ENCODE data around the gene C12orf76.
A peak's percentile ranks its signal among the peaks of the same experiment; 100 is the strongest.
"Not testable (repeated sequence)": the region's sequence is repeated elsewhere in the genome, so short reads cannot be mapped to it uniquely, and the experiment has no call there.

C12orf76 gene, protein sequence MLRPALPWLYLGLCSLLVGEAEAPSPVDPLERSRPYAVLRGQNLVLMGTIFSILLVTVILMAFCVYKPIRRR

DNA sequence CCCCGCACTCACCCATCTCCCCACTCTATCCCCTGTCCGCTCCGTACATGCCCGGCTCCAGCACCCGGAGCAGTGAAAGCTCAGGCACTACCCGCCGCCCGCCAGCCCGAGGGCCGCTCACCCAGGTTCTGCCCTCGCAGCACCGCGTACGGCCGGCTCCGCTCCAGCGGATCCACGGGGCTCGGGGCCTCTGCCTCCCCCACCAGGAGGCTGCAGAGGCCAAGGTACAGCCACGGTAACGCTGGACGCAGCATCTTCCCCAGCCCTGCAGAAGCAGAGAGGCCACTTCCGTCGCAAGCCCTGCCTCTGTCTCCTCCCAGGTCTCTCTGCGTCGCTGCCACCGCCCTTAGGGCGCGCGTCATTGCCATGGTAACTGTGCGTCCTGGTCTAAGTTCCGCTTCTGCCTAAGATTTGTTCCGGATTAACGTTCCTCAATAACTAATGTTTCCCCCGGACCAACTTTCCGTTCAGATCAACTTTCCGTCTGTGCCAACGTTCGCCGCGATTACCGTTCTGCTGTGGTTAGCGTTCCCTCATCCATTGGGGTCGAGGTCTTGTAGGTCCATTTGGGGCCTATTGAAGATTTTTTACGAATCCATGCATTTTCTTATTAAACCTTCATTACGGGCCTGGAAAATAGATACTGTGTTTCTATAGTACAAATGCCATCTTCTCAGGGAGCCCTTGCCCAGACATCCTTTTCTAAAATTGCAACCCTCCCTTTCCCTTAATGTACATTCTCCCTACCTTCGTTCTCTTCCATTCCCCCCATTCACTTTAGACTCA, at the start of gene C12orf76:
C12orf76 (minus strand) TSS at position 281 of the 786 bp plus-strand sequence; CDS start at position 254, 27 bp downstream.
- Histone ChIP-seq H3K4me3 (ENCODE audit: low read length) (peak within 1 kb of the TSS; percentile 9), H3K9me3 (ENCODE audit: control insufficient read depth, low read length) (no peaks in the 10 kb centered on the region), H3K36me3 (ENCODE audit: control insufficient read depth, insufficient read depth, low read length) (no peaks in the 10 kb centered on the region), H3K4me1 (ENCODE audit: control insufficient read depth, insufficient read depth, low read length) (peaks cover 14% of the 10 kb centered on the region), H3K27me3 (ENCODE audit: control insufficient read depth, insufficient read depth, low read length) (no peaks in the 10 kb centered on the region), H3K9ac (ENCODE audit: low read length) (peak within 1 kb of the TSS; percentile 84)

DNA sequence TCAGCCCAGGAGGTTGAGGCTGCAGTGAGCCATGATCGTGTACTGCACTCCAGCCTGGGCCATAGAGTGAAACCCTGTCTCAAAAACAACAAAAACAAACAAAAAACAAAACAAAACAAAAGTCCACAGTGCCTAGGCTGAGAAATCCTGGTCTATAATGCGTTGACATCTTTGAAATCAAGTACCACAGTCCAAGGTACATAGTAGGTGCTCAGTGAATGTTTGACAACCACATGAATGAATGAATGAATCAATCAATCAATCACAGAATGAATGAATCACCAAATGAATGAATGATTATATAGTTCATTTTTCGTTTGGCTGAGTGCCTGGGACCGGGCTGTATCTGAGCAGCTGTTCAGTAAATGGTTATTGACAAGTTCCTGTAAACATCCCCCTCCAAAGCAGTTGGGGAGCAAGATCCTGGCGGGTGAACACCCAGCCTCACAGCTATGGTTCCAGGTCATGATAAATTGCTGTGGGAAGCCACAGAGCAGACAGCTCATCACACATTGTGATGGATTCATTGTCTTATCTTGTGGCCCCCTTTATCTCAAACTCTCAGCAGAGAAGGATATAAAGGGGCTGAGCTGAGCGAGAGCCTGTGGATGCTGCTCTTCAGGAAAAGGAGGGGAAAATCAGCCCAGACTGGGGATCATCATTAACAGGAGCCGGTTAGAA, 45.4 kb upstream of the C12orf76 start:
- no peak overlapping the region for H3K9ac ChIP-seq (ENCODE audit: low read length)
- H3K4me1 ChIP-seq (ENCODE audit: control insufficient read depth, insufficient read depth, low read length) = no peaks in the 10 kb centered on the region
- peaks cover 6% of the 10 kb centered on the region for H3K27me3 ChIP-seq (ENCODE audit: control insufficient read depth, insufficient read depth, low read length)
- no peak overlapping the region for H3K4me3 ChIP-seq (ENCODE audit: low read length)
- no peaks in the 10 kb centered on the region for H3K36me3 ChIP-seq (ENCODE audit: control insufficient read depth, insufficient read depth, low read length)
- no peaks in the 10 kb centered on the region for H3K9me3 ChIP-seq (ENCODE audit: control insufficient read depth, low read length)

DNA sequence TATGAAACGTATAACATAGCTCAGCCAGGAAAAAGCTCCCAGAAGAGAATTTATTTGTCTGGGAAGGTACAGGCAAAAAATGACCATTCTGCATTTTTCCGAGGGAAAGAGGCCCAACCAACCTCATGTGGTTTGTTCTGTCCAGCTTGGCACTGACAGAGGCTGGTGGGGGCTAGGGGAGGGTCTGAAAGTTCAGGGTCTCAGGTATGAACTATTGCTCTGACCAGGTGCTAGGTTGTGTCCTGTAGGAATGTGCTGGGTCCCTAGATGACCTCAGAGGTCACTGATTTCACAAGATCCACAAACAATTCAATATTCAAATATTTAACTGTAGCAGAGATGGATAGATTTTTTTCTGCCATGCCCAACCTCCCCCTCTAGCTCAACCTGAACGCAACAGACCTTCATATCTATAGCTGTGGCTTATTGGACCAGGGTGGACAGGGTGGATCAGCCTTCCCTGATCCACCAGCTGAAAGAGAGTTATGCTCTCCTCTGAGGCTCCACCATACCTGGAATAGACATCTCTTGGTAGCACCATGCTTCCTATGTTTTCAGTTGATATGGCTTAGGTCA, 42.9 kb upstream of the C12orf76 start:
- Histone ChIP-seq H3K27me3 (ENCODE audit: control insufficient read depth, insufficient read depth, low read length) (peaks cover 6% of the 10 kb centered on the region), H3K4me3 (ENCODE audit: low read length) (no peak overlapping the region), H3K9me3 (ENCODE audit: control insufficient read depth, low read length) (no peaks in the 10 kb centered on the region), H3K4me1 (ENCODE audit: control insufficient read depth, insufficient read depth, low read length) (no peaks in the 10 kb centered on the region), H3K9ac (ENCODE audit: low read length) (no peak overlapping the region), H3K36me3 (ENCODE audit: control insufficient read depth, insufficient read depth, low read length) (no peaks in the 10 kb centered on the region)

DNA sequence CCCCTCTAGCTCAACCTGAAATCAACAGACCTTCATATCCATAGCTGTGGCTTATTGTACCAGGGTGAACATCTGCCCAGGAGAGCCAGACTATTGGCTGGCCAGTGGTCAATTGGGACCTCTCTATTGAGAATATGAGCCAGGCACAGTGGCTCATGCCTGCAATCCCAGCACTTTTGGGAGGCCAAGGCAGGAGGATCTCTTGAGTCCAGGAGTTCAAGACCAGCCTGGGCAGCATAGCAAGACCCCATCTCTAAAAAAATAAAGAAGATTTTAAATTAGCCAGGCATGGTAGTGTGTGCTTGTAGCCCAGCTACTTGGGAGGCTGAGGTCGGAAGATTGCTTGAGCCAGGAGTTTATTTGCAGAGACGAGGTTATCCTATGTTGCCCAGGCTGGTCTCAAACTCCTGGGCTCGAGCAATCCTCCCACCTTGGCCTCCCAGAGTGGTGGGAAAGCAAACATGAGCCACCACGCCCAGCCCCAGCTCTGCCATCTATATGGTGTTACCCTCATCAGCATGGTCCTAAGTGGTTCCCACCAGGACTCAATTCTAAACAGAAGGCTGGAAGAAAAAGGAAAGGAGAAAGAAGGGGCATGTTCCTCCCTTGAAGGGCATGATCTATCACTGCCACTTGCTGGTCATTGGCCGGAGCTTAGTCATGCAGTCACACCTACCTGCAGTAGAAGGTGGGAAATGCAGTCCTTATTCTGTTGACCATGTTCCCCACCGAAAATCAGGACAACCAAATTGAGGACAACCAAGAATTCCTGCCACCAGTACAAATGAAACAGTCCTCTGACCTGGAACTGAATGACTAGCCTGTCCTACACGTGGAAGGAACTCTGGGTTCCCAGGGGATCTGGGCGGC, 42.2 kb upstream of the C12orf76 start:
- Histone ChIP-seq H3K27me3 (ENCODE audit: control insufficient read depth, insufficient read depth, low read length) (peaks cover 6% of the 10 kb centered on the region), H3K9ac (ENCODE audit: low read length) (no peak overlapping the region), H3K4me1 (ENCODE audit: control insufficient read depth, insufficient read depth, low read length) (no peaks in the 10 kb centered on the region), H3K4me3 (ENCODE audit: low read length) (no peak overlapping the region), H3K9me3 (ENCODE audit: control insufficient read depth, low read length) (no peaks in the 10 kb centered on the region), H3K36me3 (ENCODE audit: control insufficient read depth, insufficient read depth, low read length) (no peaks in the 10 kb centered on the region)

DNA sequence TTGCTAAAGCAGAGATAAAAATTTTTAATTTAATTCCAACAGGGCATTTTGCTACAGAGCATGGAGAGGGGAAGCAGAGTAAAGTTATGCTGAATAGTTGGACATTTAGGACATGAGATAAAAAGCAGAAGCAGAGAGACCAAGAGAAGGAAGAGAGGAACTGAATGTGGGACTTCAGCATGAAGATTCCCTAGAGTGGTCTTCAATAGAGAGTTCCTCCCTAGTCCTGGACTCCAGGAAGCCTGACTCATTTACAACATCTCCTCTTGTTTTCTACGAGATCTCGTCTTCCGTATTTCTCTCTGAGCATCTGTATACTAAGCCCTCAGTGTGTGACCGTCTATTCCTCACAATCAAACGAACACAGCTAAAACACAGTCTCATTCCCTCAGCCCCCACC, 40.6 kb upstream of the C12orf76 start:
- Histone ChIP-seq H3K4me3 (ENCODE audit: low read length) (no peak overlapping the region), H3K36me3 (ENCODE audit: control insufficient read depth, insufficient read depth, low read length) (no peaks in the 10 kb centered on the region), H3K4me1 (ENCODE audit: control insufficient read depth, insufficient read depth, low read length) (no peaks in the 10 kb centered on the region), H3K9me3 (ENCODE audit: control insufficient read depth, low read length) (no peaks in the 10 kb centered on the region), H3K9ac (ENCODE audit: low read length) (no peak overlapping the region), H3K27me3 (ENCODE audit: control insufficient read depth, insufficient read depth, low read length) (peaks cover 6% of the 10 kb centered on the region)

DNA sequence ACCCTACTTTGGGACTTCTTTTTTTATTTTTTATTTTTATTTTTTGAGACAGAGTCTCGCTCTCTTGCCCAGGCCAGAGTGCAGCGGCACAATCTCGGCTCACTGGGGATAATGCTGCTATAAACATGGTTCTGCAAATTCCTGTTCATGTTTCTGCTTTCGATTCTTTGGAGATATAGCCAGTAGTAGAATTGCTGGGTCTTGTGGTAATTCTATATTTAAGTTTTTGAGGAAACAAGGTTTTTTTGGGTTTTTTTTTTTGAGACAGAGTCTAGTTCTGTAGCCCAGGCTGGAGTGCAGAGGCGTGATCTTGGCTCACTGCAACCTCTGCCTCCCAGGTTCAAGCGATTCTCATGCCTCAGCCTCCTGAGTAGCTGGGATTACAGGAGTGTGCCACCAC, 39.9 kb upstream of the C12orf76 start:
- not testable (repeated sequence) for H3K36me3 ChIP-seq (ENCODE audit: control insufficient read depth, insufficient read depth, low read length); H3K9me3 ChIP-seq (ENCODE audit: control insufficient read depth, low read length); H3K9ac ChIP-seq (ENCODE audit: low read length); H3K4me3 ChIP-seq (ENCODE audit: low read length); H3K4me1 ChIP-seq (ENCODE audit: control insufficient read depth, insufficient read depth, low read length); H3K27me3 ChIP-seq (ENCODE audit: control insufficient read depth, insufficient read depth, low read length)

DNA sequence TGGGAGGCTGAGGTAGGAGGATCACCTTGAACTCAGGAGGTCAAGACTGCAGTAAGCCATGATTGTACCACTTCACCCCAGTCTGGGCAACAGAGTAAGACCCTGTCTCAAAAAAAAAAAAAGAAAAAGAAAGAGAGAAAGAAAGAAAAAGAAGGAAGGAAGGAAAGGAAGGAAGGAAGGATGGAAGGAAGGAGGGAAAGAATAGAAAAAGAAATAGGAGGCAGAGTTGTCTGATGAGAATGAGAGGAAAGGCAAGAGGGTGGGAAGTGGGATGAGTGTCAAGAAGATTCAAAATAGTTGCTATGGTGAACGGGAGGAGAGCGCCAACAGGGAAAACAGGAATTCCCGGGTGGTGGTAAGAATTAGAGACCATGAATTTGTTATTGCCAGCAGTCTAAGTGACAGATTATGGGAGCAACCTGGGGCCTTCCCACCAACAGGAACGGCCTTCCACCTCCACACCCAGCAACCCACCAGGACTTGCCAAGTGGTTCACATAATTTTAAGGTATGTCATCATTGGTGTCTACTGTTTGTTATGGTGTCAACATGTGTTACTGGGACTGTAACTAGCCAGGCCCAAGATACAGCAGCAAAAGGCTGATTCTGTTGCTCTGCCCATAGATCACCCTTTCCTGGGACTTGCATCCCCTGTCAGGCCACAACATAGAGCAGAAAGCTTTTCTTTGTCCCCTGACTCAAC, 36.1 kb upstream of the C12orf76 start:
- Histone ChIP-seq H3K9me3 (ENCODE audit: control insufficient read depth, low read length) (no peaks in the 10 kb centered on the region), H3K27me3 (ENCODE audit: control insufficient read depth, insufficient read depth, low read length) (no peaks in the 10 kb centered on the region), H3K4me1 (ENCODE audit: control insufficient read depth, insufficient read depth, low read length) (no peaks in the 10 kb centered on the region), H3K4me3 (ENCODE audit: low read length) (no peak overlapping the region), H3K36me3 (ENCODE audit: control insufficient read depth, insufficient read depth, low read length) (no peaks in the 10 kb centered on the region), H3K9ac (ENCODE audit: low read length) (no peak overlapping the region)

DNA sequence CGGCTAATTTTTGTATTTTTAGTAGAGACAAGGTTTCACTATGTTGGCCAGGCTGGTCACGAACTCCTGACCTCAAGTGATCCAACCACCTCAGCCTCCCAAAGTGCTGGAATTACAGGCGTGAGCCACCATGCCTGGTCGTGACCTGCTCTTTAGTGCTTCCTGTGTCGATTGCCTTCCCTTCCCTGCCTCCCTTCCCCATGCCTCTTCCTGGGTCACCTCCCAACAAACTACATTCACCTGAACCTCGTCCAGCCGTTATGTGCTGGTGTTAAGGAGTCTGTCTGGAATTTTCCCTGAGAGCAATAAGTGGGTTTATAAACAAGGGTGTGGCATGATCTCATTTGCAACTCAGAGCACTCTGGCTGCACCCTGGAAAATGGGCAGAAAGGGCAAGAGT, 32.1 kb upstream of the C12orf76 start:
- Histone ChIP-seq H3K9ac (ENCODE audit: low read length) (no peak overlapping the region), H3K4me1 (ENCODE audit: control insufficient read depth, insufficient read depth, low read length) (no peaks in the 10 kb centered on the region), H3K36me3 (ENCODE audit: control insufficient read depth, insufficient read depth, low read length) (no peaks in the 10 kb centered on the region), H3K9me3 (ENCODE audit: control insufficient read depth, low read length) (no peaks in the 10 kb centered on the region), H3K4me3 (ENCODE audit: low read length) (no peak overlapping the region), H3K27me3 (ENCODE audit: control insufficient read depth, insufficient read depth, low read length) (no peaks in the 10 kb centered on the region)

DNA sequence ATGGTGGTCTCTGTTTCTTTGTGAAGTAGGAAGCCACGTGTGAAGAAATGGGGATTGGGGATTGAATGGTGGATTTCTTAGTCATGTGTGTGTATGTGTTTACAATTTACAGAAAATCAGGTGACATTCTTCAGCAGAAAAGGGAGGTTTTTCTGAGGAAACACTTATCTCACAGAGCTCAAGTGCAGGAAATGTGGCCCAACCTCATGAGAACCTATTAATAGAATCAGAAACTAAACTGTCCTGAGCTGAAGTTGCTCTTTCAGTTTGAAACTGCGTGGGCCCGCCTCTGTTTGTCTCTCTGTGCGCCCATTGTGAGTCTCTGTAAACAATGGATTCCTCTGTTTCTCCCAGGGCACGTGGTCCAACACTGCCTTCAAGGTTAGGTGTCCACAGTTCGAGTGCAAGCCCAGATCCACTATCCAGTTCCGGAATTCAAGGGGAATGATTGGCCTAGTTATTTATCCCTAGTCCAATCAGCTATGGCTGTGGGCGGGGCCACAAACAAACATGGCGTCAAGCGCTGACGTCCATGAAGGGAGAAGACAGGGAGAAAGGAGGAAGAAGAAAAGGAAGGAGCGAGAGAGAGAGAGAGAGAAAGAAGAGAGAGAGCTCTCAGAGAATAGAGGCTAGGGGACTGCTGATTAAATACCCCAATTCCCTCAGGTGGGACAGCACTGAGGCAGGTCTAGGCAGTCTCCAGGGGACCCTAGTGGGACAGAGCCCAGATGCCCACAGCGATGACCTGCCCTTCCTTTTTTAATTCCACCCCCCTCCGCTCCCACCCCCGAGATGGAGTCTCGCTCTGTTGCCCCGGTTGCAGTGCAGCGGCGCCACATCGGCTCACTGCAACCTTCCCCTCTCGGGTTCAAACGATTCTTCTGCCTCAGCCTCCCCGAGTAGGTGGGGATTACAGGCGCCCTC, 31.4 kb upstream of the C12orf76 start:
- no peak overlapping the region for H3K4me3 ChIP-seq (ENCODE audit: low read length)
- H3K9me3 ChIP-seq (ENCODE audit: control insufficient read depth, low read length) = no peaks in the 10 kb centered on the region
- H3K9ac ChIP-seq (ENCODE audit: low read length) = no peak overlapping the region
- no peaks in the 10 kb centered on the region for H3K4me1 ChIP-seq (ENCODE audit: control insufficient read depth, insufficient read depth, low read length)
- no peaks in the 10 kb centered on the region for H3K27me3 ChIP-seq (ENCODE audit: control insufficient read depth, insufficient read depth, low read length)
- no peaks in the 10 kb centered on the region for H3K36me3 ChIP-seq (ENCODE audit: control insufficient read depth, insufficient read depth, low read length)

DNA sequence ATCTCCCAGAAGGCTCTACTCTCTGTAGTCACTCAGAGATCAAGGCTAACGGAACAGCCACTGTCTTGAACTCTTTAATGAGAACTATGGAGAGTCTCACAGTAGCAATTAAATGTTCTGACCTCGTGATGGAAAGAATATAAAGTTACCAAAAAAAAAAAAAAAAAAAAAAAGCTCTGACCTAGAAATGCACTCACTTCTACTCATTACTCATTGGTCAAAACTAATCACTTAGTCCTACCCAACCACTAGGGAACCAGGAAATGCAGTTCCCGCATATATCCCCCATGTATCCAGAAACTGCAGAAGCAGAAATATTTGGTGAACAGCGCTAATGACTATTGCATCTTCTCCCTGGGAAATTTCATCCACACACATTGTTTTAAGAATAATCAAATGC, 29.5 kb upstream of the C12orf76 start:
- Histone ChIP-seq H3K9ac (ENCODE audit: low read length) (no peak overlapping the region), H3K27me3 (ENCODE audit: control insufficient read depth, insufficient read depth, low read length) (no peaks in the 10 kb centered on the region), H3K4me3 (ENCODE audit: low read length) (no peak overlapping the region), H3K36me3 (ENCODE audit: control insufficient read depth, insufficient read depth, low read length) (no peaks in the 10 kb centered on the region), H3K9me3 (ENCODE audit: control insufficient read depth, low read length) (no peaks in the 10 kb centered on the region), H3K4me1 (ENCODE audit: control insufficient read depth, insufficient read depth, low read length) (peaks cover 5% of the 10 kb centered on the region)

Measured in mucosa of stomach (tissue), 1 donor.